Mesodermal cell (in vitro differentiated cells): Measurements from ENCODE around the gene GALNT17.

ENCODE experiments used
- H3K27ac ChIP-seq: 2 replicates; pipeline ENCODE4 v1.7.0; 2013; ENCODE audit warnings: mild to moderate bottlenecking, low read depth, low read length, moderate library complexity; ENCODE audit not compliant: severe bottlenecking
- H3K36me3 ChIP-seq: 2 replicates; pipeline ENCODE4 v1.7.1; 2013; ENCODE audit warnings: mild to moderate bottlenecking, low read length, moderate library complexity; ENCODE audit not compliant: control insufficient read depth, insufficient read depth
- H3K4me1 ChIP-seq: one replicate; pipeline ENCODE4 v1.7.1; 2013; ENCODE audit warnings: mild to moderate bottlenecking, low read length; ENCODE audit not compliant: insufficient read depth, control insufficient read depth, poor library complexity, severe bottlenecking
- H3K4me3 ChIP-seq: 2 replicates; pipeline ENCODE4 v1.7.0; 2013; ENCODE audit warnings: low read length, control low read depth, mild to moderate bottlenecking; ENCODE audit not compliant: insufficient read depth, poor library complexity, severe bottlenecking; ENCODE audit errors: extremely low read depth
- H3K9me3 ChIP-seq: 2 replicates; pipeline ENCODE4 v1.7.1; 2013; ENCODE audit warnings: mild to moderate bottlenecking, low read length, moderate library complexity; ENCODE audit not compliant: control insufficient read depth
- WGBS, 2 experiments: methylation state at CpG; one replicate each; pipeline ENCODE4 v1.1.5; 2013; ENCODE audit warnings: missing lambda C conversion rate in 2 of 2; ENCODE audit not compliant: insufficient coverage in 2 of 2; 5-methylcytosine and 5-hydroxymethylcytosine counted together

GALNT17 gene

GRCh38 chr7:71229699-71230098 is 97.8 kb downstream of the GALNT17 start:
- no peaks in the 10 kb centered on the region for H3K36me3 ChIP-seq
- no peak overlapping the region for H3K27ac ChIP-seq
- no peaks in the 10 kb centered on the region for H3K4me1 ChIP-seq
- peaks cover 7% of the 10 kb centered on the region for H3K9me3 ChIP-seq
- no peak overlapping the region for H3K4me3 ChIP-seq
- WGBS, 2 experiments, result 91 to 96% methylated on average over 5 to 6 of the region's 6 CpGs

GRCh38 chr7:71235253-71235652 is 103.3 kb downstream of the GALNT17 start:
- H3K4me3 ChIP-seq, result no peak overlapping the region
- H3K4me1 ChIP-seq, result peaks cover 6% of the 10 kb centered on the region
- H3K9me3 ChIP-seq, result no peaks in the 10 kb centered on the region
- 91 to 97% methylated on average over 8 to 9 of the region's 10 CpGs for WGBS, 2 experiments
- no peaks in the 10 kb centered on the region for H3K36me3 ChIP-seq
- no peak overlapping the region for H3K27ac ChIP-seq

DNA sequence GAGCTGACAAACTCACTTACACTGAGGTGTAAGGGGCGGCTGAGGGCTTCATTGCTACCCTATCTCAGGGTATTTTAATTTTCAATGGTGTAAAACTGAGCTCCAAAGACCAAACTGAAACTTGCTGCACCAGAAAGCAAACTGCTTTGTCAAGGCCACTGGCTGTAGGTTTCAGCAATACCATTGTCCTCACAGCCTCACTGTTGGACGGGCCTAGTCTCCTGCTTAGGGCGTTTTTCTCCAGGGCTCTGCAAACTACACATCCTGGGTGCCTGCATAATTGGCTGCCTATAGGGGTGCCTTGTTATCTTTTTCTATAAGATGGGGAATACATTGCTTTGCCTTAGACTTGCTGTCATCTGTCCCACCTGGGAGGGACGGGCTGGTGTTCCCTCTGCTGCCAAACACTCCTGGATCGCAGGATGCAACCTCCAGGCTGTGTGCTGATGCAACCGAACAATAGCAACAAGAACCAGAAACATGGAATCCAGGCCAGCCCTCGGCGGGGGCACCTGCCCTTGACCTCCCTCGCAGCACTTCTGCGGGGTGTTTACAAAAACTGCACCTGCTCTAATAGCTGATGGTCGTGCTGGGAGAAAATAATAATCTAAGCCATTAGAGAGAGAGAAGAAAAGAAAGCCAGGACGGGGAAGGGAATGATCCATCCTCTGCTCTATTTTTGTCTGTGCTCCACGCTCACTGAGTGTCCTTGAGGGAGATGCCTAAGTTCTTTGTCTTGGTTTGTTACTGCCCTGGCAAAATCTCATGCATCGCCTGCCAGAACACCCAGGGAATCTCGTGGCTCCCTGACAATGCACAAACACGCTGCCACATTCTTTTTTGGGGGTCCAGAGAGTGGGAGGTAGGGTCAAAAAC is 104.5 kb downstream of the GALNT17 start:
- Histone ChIP-seq H3K4me3 (no peak overlapping the region), H3K27ac (no peak overlapping the region), H3K36me3 (no peaks in the 10 kb centered on the region), H3K4me1 (peaks cover 6% of the 10 kb centered on the region), H3K9me3 (no peaks in the 10 kb centered on the region)
- 79 to 87% methylated on average over 10 to 14 of the region's 16 CpGs for WGBS, 2 experiments

- no peaks in the 10 kb centered on the region for H3K36me3 ChIP-seq
- no peaks in the 10 kb centered on the region for H3K9me3 ChIP-seq
- no peak overlapping the region for H3K4me3 ChIP-seq
- H3K4me1 ChIP-seq, result peaks cover 6% of the 10 kb centered on the region
- no peak overlapping the region for H3K27ac ChIP-seq
- WGBS, 2 experiments, result 100% methylated on average over 1 of the region's 2 CpGs
Measured at GRCh38 chr7:71237945-71238344, 106.0 kb downstream of the GALNT17 start.

- Histone ChIP-seq H3K36me3 (no peaks in the 10 kb centered on the region), H3K9me3 (no peaks in the 10 kb centered on the region), H3K4me3 (no peak overlapping the region), H3K4me1 (peaks cover 7% of the 10 kb centered on the region), H3K27ac (no peak overlapping the region)
- 70 to 82% methylated on average over 2 to 3 of the region's 7 CpGs for WGBS, 2 experiments
Measured at GRCh38 chr7:71238581-71239295, 106.8 kb downstream of the GALNT17 start.

DNA sequence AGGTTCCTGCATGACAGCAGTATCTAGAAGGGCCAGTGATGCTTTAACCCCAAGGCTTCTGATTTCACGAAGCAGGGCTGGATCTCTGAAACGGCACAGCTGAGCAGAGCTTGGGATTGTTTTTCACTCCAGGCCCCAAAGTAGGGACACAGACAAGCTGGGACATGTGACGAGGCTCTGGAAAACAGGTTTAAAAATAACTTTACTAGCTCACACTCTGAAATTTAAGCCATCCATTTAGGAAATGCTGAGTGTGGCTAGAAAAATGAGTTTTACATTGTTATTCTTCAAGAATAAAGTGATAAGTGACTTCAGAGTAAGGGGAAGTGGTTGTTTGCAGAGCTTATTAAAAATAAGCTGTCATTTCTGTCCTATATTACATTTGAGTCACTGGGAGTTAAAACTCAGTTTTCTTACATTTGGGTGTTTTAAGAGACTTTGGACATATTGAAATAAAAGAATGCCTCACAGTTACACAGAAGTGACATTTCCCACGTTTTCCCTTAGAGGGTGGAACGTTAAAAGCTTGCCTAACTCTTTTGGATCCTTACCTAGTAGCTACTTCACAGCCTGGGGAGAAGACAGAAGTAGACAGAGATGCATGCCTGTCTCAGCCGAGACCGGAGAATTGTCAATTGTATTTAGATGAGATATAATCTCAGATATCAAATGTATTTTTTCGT is 107.8 kb downstream of the GALNT17 start:
- H3K4me3 ChIP-seq, result no peak overlapping the region
- 68 to 89% methylated on average over 3 to 6 of the region's 8 CpGs for WGBS, 2 experiments
- no peaks in the 10 kb centered on the region for H3K9me3 ChIP-seq
- H3K27ac ChIP-seq, result no peak overlapping the region
- peaks cover 11% of the 10 kb centered on the region for H3K4me1 ChIP-seq
- no peaks in the 10 kb centered on the region for H3K36me3 ChIP-seq

GRCh38 chr7:71243736-71244410 is 111.9 kb downstream of the GALNT17 start:
- Histone ChIP-seq H3K27ac (no peak overlapping the region), H3K4me1 (peaks cover 11% of the 10 kb centered on the region), H3K4me3 (no peak overlapping the region), H3K9me3 (no peaks in the 10 kb centered on the region), H3K36me3 (no peaks in the 10 kb centered on the region)
- 78 to 85% methylated on average over 7 to 8 of the region's 8 CpGs for WGBS, 2 experiments

DNA sequence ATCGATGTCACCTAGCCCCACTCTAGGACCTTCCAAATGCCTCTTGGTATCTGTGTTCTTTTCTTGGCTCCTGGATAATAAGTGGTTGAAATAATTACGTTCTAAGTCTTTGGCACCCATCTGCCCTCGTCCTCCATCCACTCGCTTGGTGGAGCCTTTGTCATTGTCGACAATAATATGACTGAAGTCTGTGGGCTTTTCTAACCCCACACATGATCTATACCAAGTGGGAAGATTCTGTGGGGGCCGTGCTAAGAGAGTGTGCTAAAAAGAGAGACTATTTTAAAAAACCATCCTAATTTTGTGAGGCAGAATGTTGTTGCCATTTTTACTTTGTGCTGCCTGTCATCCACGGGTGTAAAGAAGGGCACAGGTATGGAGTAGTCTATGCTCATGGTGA is 113.1 kb downstream of the GALNT17 start:
- WGBS, 2 experiments, result 88% methylated on average over 6 of the region's 7 CpGs; no CpG with 5 or more reads in 1 of the 2 experiments

DNA sequence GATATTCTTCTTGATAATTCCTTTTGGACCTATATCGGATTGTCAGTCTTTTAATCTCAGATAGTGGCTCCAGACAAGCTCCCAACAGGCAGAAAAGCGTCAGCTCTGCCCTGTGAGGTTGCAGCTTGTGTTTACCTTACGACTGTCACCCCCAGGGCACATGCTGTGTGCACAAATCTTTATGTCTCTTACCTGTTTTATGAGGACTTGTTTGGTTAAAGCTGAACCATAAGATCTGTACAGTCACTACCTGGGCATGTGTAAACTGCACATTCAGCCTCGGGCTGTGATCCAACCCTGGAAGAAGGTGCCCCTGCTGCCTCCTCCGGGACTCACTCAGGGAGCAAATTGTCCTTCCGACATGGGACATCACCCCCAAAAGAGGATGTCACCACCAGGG is 119.8 kb downstream of the GALNT17 start:
- Histone ChIP-seq H3K27ac (no peak overlapping the region), H3K4me3 (no peak overlapping the region), H3K9me3 (no peaks in the 10 kb centered on the region), H3K36me3 (no peaks in the 10 kb centered on the region), H3K4me1 (no peaks in the 10 kb centered on the region)
- WGBS, 2 experiments, result 90 to 97% methylated on average over 6 of the region's 6 CpGs

More for the DNA sequence above, 113.1 kb downstream of the GALNT17 start:
- Histone ChIP-seq H3K27ac (no peak overlapping the region), H3K4me1 (peaks cover 6% of the 10 kb centered on the region), H3K4me3 (no peak overlapping the region), H3K36me3 (no peaks in the 10 kb centered on the region), H3K9me3 (no peaks in the 10 kb centered on the region)

- Histone ChIP-seq H3K36me3 (no peaks in the 10 kb centered on the region), H3K27ac (no peak overlapping the region), H3K4me1 (no peaks in the 10 kb centered on the region), H3K4me3 (no peak overlapping the region), H3K9me3 (no peaks in the 10 kb centered on the region)
- WGBS, 2 experiments, result 96 to 100% methylated on average over 2 of the region's 3 CpGs
Measured at GRCh38 chr7:71254751-71255150, 122.8 kb downstream of the GALNT17 start.
